Stomach smooth muscle (tissue), 2 donors: Measurements from ENCODE around the gene OSCP1.
A peak's percentile ranks its signal among the peaks of the same experiment; 100 is the strongest.

Source experiments
- H3K27ac ChIP-seq: one replicate; pipeline ENCODE4 v1.7.0; 2013; ENCODE audit warnings: mild to moderate bottlenecking, low read length, inconsistent platforms
- H3K27me3 ChIP-seq, 2 donors: one replicate each; pipeline ENCODE4 v1.7.0; 2013; ENCODE audit warnings: low read length in 2 of 2; ENCODE audit not compliant: insufficient read depth in 2 of 2, control insufficient read depth in 1 of 2
- H3K36me3 ChIP-seq, 2 donors: one replicate each; pipeline ENCODE4 v1.7.0; 2013; ENCODE audit warnings: low read length in 2 of 2; ENCODE audit not compliant: control insufficient read depth in 2 of 2, insufficient read depth in 2 of 2
- H3K4me1 ChIP-seq: one replicate; pipeline ENCODE4 v1.7.0; 2013; ENCODE audit warnings: low read length; ENCODE audit not compliant: control insufficient read depth, insufficient read depth
- H3K4me3 ChIP-seq, 2 donors: one replicate each; pipeline ENCODE4 v1.7.0; 2013; ENCODE audit warnings: low read length in 2 of 2
- H3K9ac ChIP-seq, 2 donors: one replicate each; pipeline ENCODE4 v1.7.0; 2013; ENCODE audit warnings: low read length in 2 of 2, mild to moderate bottlenecking in 1 of 2
- H3K9me3 ChIP-seq, 2 donors: one replicate each; pipeline ENCODE4 v1.7.0; 2013; ENCODE audit warnings: low read length in 2 of 2; ENCODE audit not compliant: control insufficient read depth in 2 of 2
- donor health status: healthy.
- donor health status: Pancreatic carcinoma.

Gene OSCP1

DNA sequence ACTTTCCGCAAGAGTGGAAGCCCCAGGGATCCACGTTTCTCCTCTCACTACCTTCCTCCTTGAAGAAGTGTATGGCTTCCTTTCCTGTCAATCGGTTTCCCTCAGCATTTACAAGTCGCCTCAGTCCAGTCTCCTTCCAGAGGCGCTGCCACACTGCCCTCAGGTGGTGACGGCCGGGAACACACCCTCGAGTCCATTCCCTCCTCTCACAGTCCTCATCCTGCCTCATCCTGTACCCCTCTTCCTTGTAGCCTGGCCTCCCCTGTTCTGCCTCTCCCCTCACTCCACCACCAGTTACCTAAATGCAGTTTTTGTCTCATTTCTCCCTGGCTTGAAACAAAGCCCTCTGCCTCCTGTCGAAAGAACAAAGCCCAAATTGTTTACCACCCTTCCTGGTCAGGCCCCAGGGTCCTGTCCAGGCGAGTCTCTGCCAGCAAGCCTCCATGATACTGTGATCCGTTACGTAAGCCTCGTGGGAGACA lies 29.4 kb downstream of the OSCP1 start:
- peak overlapping the region in 1 of 2 donors; percentile 21 for H3K9ac ChIP-seq
- no peaks in the 10 kb centered on the region for H3K9me3 ChIP-seq
- peaks cover 18 to 38% of the 10 kb centered on the region in 2 donors for H3K36me3 ChIP-seq
- peak overlapping the region in 1 of 2 donors; percentile 47 for H3K4me3 ChIP-seq
- H3K27me3 ChIP-seq = no peaks in the 10 kb centered on the region
- no peak overlapping the region for H3K27ac ChIP-seq
- peaks cover 4% of the 10 kb centered on the region for H3K4me1 ChIP-seq

DNA sequence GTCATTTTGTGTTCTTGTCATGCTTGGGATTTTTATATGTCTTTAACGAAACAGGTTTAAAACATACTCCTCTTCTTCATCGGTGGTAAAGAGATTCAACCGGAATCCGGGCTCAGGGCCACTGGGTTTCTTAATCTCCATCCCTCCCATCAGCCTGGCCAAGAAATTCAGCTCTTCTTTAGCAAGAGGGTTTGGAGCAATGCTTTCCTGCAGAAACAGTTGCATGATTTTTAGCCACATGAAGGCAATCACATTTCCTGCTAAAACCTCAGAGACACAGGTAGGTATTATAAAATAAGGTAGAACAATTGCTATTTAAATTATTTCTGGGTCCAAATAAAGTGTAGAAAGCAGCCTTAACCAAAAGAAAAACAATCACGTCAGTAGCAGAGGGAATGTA lies 29.8 kb downstream of the OSCP1 start:
- Histone ChIP-seq H3K4me1 (peaks cover 4% of the 10 kb centered on the region), H3K36me3 (peaks cover 18 to 35% of the 10 kb centered on the region in 2 donors), H3K4me3 (peak overlapping the region in 1 of 2 donors; percentile 47), H3K27ac (no peak overlapping the region), H3K9ac (peak overlapping the region in 1 of 2 donors; percentile 15), H3K27me3 (no peaks in the 10 kb centered on the region), H3K9me3 (no peaks in the 10 kb centered on the region)

DNA sequence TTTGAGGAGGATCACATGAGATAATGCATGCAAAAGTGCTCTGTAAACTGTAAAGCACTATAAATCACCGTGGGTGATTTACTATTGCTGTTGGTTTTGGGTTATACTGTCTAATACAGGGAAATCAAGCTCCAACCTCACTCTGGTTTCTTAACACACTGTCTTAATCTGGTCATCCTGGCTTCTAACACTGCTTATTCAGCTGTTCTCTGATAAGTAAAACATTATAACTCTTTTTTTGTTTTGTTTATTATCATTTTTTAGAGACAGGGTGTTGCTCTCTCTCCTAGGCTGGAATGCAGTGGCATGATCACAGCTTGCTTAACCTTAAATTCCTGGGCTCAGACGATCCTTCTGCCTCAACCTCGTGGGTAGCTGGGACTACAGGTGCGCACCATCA lies 30.7 kb downstream of the OSCP1 start:
- Histone ChIP-seq H3K4me1 (peaks cover 4% of the 10 kb centered on the region), H3K4me3 (no peak overlapping the region), H3K27ac (no peak overlapping the region), H3K9me3 (no peaks in the 10 kb centered on the region), H3K36me3 (peaks cover 16 to 35% of the 10 kb centered on the region in 2 donors), H3K9ac (no peak overlapping the region), H3K27me3 (no peaks in the 10 kb centered on the region)

DNA sequence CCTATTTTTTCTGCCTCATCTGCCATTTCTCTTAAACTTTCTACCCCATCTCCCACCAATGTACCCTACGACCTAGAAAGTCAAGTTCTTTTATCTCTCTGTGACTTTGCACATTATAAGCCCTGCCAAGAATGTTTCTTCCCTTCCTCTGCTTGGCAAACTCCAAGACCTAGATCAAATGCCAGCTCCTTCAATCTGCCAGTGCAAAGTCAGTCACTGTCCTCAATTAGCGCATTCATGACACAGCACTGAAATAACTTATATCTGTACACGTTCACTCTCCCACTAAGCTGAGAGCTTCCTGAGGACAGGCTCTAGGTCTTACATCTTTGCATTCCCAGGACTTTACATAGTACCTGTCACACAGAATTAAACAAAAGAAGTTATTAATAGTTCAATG lies 31.1 kb downstream of the OSCP1 start:
- Histone ChIP-seq H3K27me3 (no peaks in the 10 kb centered on the region), H3K4me1 (peaks cover 4% of the 10 kb centered on the region), H3K9ac (no peak overlapping the region), H3K9me3 (no peaks in the 10 kb centered on the region), H3K36me3 (peaks cover 12 to 35% of the 10 kb centered on the region in 2 donors), H3K4me3 (no peak overlapping the region), H3K27ac (no peak overlapping the region)

DNA sequence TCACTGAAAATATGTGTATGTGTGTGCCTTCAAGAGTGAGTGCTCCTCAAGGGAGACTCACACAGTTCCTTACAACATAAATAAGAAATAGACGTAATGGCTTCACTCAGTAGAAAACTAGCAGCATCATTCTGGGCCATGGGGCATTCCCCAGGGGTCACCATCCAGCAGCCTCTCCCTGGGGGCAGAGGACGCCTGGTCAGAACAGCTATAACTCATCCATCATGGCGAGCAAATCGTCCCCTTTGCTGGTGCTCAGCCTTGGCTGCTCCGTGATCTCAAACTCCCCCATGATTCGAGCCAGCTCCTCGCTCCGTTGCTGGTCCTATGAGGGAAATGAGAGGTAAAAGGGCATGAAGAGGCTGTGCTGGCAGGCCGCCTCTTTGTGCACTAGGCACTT lies 32.3 kb downstream of the OSCP1 start:
- H3K4me1 ChIP-seq = peaks cover 4% of the 10 kb centered on the region
- no peaks in the 10 kb centered on the region for H3K9me3 ChIP-seq
- H3K9ac ChIP-seq = no peak overlapping the region
- H3K36me3 ChIP-seq = peaks cover 9 to 31% of the 10 kb centered on the region in 2 donors
- no peak overlapping the region for H3K27ac ChIP-seq
- H3K4me3 ChIP-seq = no peak overlapping the region
- H3K27me3 ChIP-seq = no peaks in the 10 kb centered on the region

DNA sequence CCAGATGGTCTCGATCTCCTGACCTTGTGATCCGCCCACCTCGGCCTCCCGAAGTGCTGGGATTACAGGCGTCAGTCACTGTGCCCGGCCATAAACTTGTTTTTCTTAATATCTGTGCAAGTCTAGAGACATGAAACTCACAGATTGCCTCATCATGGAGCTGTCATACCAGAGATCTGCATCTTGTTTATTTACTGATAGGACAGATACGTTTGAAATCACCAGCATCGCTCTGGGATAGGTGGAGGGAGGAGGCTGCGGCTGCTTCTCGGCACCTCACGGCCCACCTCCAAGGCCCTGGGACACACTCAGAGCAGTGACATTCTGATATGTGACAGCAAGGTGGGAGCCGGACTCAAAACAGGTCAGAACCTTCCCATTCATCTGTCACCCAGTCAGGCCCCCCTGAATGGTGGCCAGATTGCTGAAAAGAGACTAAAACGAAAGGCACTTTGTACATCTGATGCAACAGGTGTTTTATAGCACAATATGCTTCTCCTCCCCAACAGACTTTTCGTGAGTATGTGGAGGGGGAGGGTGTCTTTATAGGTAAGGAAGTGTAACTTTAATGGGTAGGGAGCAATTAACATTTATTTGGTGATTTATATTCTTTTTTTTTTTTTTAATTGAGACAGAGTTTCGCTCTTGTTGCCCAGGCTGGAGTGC lies 34.5 kb downstream of the OSCP1 start:
- H3K9me3 ChIP-seq = no peaks in the 10 kb centered on the region
- peaks cover 4 to 18% of the 10 kb centered on the region in 2 donors for H3K36me3 ChIP-seq
- peaks cover 4% of the 10 kb centered on the region for H3K4me1 ChIP-seq
- no peak overlapping the region for H3K4me3 ChIP-seq
- H3K27ac ChIP-seq = no peak overlapping the region
- H3K27me3 ChIP-seq = no peaks in the 10 kb centered on the region
- H3K9ac ChIP-seq = no peak overlapping the region

DNA sequence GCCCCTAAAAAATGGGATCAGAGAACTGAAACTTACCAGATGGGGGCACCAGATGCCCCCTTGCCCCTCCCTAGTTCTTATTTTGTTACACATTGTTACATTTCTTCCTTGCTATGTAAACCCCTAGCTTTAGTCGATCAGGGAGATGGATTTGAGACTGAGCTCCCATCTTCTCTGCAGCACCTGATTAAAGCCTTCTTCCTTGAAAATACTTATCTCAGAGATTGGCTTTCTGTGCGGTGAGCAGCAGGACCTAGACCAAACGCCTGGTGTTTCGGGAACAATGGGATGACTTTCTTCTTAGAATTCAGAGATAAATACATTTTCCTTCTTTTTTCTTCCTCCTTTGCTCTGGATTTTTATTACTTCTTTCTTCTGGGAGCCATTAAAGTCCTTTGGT lies 35.9 kb downstream of the OSCP1 start:
- Histone ChIP-seq H3K9ac (no peak overlapping the region), H3K4me3 (no peak overlapping the region), H3K36me3 (peaks cover 4 to 18% of the 10 kb centered on the region in 2 donors), H3K27me3 (no peaks in the 10 kb centered on the region), H3K27ac (no peak overlapping the region), H3K4me1 (no peaks in the 10 kb centered on the region), H3K9me3 (no peaks in the 10 kb centered on the region)

DNA sequence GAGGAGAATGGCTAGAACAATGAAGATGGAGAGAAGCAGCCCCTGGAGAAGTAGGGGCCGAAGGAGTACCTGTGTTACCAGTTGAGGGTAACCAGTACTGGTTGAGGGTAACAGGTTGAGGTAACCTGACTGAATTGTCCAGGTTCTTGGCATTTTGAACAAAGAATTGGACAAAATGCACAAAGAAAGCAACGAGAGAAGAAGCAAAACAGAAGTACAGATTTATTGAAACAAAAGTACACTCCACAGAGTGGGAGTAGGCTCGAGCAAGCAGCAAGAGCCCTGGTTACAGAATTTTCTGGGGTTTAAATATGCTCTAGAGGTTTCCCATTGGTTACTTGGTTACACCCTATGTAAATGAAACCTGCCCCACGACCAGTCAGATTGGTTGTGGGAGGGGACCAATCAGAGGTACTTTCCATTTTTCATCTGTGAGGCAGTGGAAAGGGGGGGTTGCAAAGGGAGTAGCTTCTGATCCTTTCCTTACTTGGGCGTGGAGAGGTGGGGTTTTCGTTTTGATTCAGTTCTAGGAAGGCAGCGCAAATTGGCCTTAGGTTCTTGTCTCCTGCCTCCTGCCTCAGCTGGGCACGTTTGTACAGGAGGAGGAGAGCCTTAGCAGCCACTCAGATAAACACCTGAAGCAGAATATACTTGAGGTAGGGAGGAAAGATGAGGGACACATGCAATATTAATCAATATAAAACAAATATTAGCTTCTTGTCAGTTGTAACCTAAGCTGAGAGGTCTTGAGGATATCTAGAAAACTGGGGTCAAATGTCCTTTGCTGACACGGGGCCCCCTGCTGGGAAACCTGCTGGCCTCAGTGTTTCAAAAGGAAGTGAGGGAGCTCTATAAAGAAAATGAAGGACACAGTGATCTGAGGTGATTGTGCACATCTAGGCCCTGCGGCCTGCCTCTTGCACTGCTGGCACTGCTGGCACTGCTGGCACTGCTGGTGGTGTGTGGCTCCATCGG lies 38.3 kb downstream of the OSCP1 start:
- Histone ChIP-seq H3K36me3 (peaks cover 0 to 2% of the 10 kb centered on the region in 2 donors), H3K27me3 (no peaks in the 10 kb centered on the region), H3K27ac (no peak overlapping the region), H3K4me1 (peaks cover 3% of the 10 kb centered on the region), H3K9me3 (no peaks in the 10 kb centered on the region), H3K9ac (no peak overlapping the region), H3K4me3 (no peak overlapping the region)

DNA sequence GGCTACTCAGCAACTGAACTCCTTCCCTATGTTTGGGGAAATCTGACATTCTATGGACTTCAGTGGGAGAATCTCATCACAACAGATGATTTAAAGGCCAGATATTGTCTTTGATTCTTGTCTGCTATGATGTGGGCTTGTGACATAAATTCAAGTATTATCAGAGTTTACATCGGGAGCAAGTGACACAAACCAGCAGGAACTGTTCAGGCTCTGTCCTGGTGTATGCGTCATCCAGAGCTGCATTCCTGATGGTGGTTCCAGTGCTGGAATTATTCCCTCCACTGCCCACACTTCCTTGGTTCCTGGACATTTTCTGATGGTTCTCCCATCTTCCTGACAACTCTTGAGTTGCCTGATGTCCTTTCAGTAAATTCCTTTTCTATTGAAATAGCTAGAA lies 41.8 kb downstream of the OSCP1 start:
- H3K27me3 ChIP-seq = no peaks in the 10 kb centered on the region
- H3K4me3 ChIP-seq = no peak overlapping the region
- H3K9me3 ChIP-seq = no peaks in the 10 kb centered on the region
- no peak overlapping the region for H3K27ac ChIP-seq
- no peaks in the 10 kb centered on the region for H3K36me3 ChIP-seq
- H3K4me1 ChIP-seq = peaks cover 3% of the 10 kb centered on the region
- H3K9ac ChIP-seq = peak overlapping the region in 1 of 2 donors; percentile 30

DNA sequence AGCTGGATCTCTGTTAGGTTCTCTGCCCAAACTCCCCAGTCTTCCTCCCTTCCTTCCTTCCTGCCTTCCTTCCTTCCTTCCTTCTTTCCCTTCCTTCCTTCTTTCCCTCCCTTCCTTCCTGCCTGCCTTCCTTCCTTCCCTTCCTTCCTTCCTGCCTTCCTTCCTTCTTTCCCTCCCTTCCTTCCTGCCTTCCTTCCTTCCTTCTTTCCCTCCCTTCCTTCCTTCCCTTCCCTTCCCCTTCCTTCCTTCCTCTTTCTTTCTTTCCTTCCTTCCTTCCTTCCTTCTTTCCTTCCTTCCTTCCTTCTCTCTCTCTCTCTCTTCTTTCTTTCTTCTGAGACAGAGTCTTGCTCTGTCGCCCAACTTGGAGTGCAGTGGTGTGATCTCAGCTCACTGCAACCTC lies 43.8 kb downstream of the OSCP1 start:
- H3K9ac ChIP-seq = no peak overlapping the region
- H3K4me3 ChIP-seq = no peak overlapping the region
- H3K27me3 ChIP-seq = no peaks in the 10 kb centered on the region
- H3K4me1 ChIP-seq = peaks cover 3% of the 10 kb centered on the region
- H3K9me3 ChIP-seq = no peaks in the 10 kb centered on the region
- H3K36me3 ChIP-seq = no peaks in the 10 kb centered on the region
- H3K27ac ChIP-seq = no peak overlapping the region
